GM18508 (cell line): ENCODE data around the gene UBA1.

Experiments used
- ATAC-seq: cut with Tn5 transposase; IDR thresholded peaks from one replicate; pipeline ENCODE4 v1.9.1; 2021; ENCODE audit warnings: moderate number of reproducible peaks; ENCODE audit not compliant: insufficient read depth, unreplicated experiment

UBA1 gene

DNA sequence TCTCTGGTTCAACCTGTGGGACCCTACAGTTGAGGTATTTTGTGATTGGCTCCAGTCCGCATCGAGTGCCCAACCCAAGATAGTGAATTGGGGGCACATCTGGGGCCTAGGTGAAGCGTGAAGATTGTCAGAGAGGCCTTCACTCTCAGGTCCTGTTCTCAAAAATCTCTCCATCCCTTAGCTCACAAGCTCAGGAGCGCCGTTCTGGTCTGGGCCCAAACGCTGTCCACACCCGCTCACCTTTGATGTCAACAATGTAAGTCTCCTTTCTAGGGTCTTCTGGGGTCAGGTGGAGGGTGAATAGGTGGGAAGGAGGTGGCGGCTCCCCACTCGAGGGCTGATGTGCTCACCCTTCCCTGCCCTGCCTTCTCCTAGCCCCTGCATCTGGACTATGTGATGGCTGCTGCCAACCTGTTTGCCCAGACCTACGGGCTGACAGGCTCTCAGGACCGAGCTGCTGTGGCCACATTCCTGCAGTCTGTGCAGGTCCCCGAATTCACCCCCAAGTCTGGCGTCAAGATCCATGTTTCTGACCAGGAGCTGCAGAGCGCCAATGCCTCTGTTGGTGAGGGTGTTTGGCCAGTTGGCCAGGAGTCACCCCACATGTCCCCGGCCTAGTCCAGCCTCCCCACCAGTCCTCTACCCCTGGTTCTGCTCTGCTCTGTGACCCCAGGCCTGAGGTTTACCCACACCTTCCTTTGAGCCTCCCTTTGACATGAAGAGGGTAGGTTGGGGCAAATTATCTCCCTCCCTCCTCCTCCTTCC, 17.2 kb downstream of the UBA1 start:
- ATAC-seq: no peak

GRCh38 chrX:47212381-47213293, 19.0 kb downstream of the UBA1 start:
- ATAC-seq: no peak

GRCh38 chrX:47214435-47215077, 20.9 kb downstream of the UBA1 start:
- ATAC-seq: no peak

DNA sequence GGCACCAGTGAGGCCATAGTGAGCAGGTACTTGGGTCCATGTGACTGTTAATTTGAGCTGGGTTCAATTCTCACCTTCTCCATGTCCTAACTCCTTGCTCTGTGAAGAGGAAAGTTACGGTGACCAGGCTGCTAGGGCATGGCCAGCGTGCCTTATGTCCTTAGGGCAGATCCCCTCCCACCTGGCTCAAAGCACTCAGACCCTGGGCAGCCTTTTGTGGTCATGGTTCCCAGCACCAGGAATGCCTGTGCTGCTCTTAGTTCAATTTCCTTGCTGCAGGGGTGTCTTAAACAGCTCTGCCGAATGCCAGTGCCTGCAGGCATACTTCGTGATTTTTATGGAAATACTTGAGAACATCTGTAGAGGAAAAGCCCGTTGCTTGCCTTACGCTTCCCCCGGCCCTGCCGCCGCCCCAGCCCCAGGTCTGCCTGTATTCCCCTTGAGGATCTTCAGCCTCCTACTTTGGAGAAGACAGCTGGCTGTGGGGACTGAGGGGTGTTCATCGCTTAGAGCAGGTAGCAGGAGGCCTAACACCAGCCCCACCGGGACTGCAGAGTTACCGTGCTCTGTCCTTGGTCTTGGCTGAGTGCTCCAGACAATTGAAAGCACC, 21.8 kb downstream of the UBA1 start:
- ATAC-seq: no peak

DNA sequence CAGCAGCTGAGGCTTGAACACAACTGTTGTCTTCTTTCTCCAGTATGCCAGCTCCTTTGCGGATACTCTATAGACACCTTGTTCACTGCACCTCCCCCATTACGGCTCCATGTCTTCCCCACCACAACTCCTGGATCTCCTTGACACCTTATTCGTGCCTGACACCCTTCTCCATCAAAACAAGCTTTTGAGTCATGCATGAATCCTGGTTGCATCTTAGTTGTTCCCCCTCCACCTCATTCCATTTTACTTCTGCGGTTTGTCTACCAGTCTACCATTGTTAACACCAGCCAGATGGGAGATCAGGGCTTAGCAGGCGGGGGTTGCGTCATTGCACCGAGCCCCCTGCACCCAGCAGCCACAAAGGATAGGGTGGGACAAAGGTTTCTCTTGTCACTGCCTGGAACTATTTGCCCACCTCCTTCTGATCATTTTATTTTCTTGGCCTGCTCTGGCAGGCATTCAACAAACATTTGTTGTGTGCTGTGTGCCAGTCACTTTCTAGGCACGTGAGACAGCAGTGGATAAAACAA, 22.8 kb downstream of the UBA1 start:
- ATAC-seq: no peak

GRCh38 chrX:47217121-47217851, 23.7 kb downstream of the UBA1 start:
- ATAC-seq: no peak

DNA sequence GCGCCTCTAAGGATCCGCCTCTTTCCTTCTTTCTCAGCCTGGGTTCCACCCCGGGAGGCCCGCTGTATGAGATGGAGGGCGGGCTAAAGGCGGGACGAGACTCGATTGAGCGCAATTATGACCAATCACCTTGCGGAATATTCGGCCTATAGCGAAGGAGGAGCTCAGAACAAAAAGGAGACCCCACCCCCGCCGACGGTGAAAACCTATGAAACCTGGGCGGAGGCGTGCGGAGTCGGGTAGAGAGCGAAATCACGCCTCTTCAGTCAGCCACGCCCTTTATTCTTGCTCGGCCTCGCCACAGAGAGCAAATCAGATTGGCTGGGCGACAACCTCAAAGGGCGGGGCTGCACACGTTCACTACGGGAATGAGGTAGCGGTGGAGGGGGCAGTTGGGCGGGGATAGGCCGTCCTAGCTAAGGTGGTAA, 24.2 kb downstream of the UBA1 start:
- peak; percentile 87 for ATAC-seq

- ATAC-seq: peak; percentile 18
Measured at GRCh38 chrX:47218280-47218919, 24.8 kb downstream of the UBA1 start, which contains the start of gene CDK16. TSS of gene CDK16 (plus strand) at chrX:47218681. CDS start at chrX:47223558, 4,877 bp downstream.

DNA sequence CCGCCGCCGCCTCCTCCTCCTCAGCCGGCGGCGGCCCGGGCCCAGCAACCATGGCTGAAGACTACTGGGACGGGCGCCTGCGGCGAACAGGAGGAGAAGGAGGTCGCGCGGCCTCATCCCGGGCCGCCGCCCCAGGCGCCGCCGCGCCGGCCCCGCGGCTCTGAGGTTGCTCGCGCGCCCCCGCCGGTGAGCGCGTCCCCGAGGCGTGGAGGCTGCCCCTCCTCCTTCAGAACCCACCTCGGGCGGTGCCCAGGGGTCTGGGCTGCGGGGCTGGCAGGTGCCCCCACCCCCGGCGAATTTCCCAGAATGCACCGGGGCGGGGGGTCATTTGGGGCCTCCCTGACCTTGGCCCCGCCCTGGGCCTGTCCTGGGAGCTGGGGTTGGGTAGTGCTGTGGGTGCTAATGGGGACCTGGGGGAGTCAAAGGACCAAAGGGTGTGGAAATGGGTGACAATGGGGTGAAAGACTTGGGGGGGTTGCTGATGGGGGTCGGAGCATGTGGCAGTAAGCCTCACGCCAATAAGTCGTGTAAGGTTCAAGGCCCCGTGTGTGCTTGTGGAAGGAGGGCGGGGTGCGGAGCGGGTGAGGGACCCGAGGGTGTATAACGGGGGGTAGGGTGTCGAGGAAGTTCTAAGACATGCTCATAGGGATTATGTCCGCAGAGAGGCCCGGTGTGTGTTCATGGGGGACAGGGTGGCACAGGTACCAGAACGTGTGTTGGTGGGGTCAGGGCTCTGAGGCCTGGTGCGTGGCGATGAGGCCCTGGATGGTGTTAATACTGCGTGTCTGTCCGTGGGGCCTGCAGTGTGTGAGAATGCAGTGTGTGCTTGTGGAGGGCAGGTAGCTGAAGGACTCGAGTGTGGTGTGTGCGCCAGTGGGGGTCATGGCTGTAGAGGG, 25.5 kb downstream of the UBA1 start:
- no peak for ATAC-seq

DNA sequence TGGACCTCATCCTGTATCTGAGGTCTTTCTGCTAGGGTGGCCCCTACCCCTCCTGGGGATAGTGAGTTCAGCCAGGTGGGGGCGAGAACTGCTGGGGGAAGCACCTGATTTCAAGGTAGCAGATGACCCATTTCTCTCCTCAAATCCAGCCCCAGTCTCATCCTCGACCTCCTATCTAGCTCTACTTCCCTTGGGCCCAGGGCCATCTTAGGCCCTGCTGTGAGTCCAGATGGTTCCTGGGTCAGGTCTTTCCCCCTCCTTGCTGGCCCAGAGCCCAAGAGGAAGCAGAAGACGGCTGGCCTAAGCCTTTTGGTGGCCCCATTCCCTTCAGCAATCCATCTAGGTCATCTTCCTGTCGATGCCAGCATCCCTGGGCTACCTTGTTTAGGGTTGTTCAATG, 28.1 kb downstream of the UBA1 start:
- no peak for ATAC-seq

DNA sequence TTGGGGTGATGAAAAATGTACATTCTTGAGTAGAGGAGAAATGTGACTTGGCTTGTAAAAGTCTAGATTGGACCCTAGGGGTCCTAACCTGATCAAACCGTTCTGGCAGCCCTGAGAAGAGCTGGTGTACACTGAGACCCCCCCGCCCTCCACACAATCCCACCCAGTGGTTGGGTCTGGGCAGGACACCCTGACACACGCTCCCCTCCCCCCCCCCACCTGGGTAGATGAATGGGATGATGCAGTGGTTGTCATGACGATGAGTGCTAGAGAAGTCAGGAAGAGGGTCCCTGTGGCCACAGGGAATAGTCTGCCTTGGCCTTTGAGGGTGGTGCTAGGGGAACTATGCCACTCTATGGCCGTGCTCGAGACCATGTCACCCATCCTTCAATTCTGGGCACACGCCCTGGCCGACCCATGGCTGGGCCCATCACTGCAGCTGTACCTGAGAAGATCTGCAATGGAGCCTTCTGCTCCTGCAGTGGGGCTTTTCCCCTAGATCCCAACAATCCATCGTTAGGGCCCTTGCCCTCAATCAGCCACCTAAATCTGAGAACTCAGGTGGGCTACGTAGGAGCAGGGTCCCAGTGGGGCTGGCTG, 29.2 kb downstream of the UBA1 start:
- ATAC-seq: no peak

GRCh38 chrX:47223476-47224250, 30.0 kb downstream of the UBA1 start:
- ATAC-seq: no peak

DNA sequence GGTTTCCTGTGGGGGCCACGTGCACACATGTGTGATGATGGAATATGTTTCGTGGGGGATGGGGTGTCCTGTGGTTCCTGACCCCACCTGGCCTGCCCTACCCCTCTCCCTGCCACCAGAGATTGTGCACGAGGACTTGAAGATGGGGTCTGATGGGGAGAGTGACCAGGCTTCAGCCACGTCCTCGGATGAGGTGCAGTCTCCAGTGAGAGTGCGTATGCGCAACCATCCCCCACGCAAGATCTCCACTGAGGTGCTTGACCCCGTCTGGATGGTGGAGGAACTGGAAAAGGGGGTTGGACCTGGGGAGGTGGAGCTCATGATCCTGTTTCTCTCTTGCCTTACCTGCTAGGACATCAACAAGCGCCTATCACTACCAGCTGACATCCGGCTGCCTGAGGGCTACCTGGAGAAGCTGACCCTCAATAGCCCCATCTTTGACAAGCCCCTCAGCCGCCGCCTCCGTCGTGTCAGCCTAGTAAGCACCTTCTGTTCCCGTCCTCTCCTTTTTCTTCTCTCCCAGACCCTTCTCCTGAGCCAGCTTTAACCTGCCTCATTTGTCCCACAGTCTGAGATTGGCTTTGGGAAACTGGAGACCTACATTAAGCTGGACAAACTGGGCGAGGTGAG, 30.8 kb downstream of the UBA1 start:
- ATAC-seq: no peak

DNA sequence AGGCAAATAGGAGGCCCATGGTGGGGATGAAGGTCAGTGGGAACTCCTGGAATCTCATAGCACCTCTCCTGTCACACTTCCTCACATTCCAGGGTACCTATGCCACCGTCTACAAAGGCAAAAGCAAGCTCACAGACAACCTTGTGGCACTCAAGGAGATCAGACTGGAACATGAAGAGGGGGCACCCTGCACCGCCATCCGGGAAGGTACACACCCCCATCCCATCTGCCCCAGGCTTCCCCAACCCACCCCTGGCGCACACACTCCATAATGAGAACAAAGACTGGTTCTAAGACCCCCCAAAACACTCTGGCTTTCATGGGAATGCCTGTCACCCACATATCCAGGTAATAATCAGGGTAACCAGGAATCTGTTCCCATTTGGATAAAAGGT, 31.3 kb downstream of the UBA1 start:
- ATAC-seq: no peak

GRCh38 chrX:47226071-47226470, 32.4 kb downstream of the UBA1 start:
- no peak for ATAC-seq

DNA sequence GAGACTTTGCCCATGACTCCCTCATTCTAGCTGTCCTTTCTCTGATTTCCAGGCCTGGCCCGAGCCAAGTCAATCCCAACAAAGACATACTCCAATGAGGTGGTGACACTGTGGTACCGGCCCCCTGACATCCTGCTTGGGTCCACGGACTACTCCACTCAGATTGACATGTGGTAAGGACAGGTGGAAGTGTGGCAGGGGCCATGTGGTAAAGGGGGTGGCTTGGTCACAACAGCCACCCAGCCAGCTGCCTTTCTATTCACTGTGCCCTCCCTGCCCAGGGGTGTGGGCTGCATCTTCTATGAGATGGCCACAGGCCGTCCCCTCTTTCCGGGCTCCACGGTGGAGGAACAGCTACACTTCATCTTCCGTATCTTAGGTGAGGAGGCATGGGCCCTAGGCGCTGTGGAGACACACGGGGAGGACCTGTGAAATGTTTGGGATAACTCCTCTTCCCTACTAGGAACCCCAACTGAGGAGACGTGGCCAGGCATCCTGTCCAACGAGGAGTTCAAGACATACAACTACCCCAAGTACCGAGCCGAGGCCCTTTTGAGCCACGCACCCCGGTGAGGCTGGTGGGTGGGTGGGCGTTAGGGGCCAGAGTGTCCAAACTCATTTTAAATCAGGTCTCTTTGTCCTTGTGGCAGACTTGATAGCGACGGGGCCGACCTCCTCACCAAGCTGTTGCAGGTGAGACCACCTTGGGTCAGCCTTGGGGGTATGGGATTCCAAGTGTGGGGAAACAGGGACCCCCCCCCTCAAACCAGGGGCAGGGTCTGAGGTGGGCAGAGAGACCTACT, 33.1 kb downstream of the UBA1 start:
- ATAC-seq: no peak
